ENCODE measurements around the gene SDHAF2. TPM values are rescaled to one million over a fixed set of nuclear protein-coding genes. Genes with fewer than 3 reads are reported as not detected.

The SDHAF2 gene
- total RNA-seq, 2 donors from 2014 or later: 41.4 to 45.4 TPM

- H3K9ac ChIP-seq (ENCODE audit: extremely low read depth, low read length, poor library complexity, severe bottlenecking): no peak overlapping the region
- peaks cover 4% of the 10 kb centered on the region for H3K4me1 Mint-ChIP-seq
- H3K4me3 Mint-ChIP-seq: no peak overlapping the region
- H3K36me3 ChIP-seq (ENCODE audit: control insufficient read depth, insufficient read depth, low read length): no peaks in the 10 kb centered on the region
- H3K36me3 Mint-ChIP-seq (ENCODE audit: low read depth): no peaks in the 10 kb centered on the region
- no peaks in the 10 kb centered on the region for H3K4me1 ChIP-seq (ENCODE audit: control insufficient read depth, insufficient read depth, low read length)
- H3K4me3 ChIP-seq (ENCODE audit: low read length): no peak overlapping the region
- no peaks in the 10 kb centered on the region for H3K9me3 Mint-ChIP-seq
- 86 to 100% methylated on average over 5 to 9 of the region's 9 CpGs for WGBS, 2 experiments (ENCODE audit: insufficient coverage in 1 of 2, insufficient read length in 1 of 2)
- TF ChIP-seq CTCF (conservative IDR thresholded peaks at IDR 0.05): no peak
- H3K9me3 ChIP-seq (ENCODE audit: control insufficient read depth, low read length): no peaks in the 10 kb centered on the region
- no peak overlapping the region for H3K27ac ChIP-seq (ENCODE audit: low read depth, low read length)
- no peak overlapping the region for H3K27ac Mint-ChIP-seq
- no peak for DNase-seq
- no peaks in the 10 kb centered on the region for H3K27me3 ChIP-seq (ENCODE audit: control insufficient read depth, insufficient read depth, low read length, poor library complexity, severe bottlenecking)
- H3K27me3 Mint-ChIP-seq (ENCODE audit: insufficient read depth): peaks cover under 1% of the 10 kb centered on the region
Observed at GRCh38 chr11:61494381-61494961, 64.5 kb downstream of the SDHAF2 start.

GRCh38 chr11:61495801-61496601 is 66.1 kb downstream of the SDHAF2 start:
- no peak overlapping the region for H3K4me3 ChIP-seq (ENCODE audit: low read length)
- no peak for TF ChIP-seq CTCF (conservative IDR thresholded peaks at IDR 0.05)
- no peaks in the 10 kb centered on the region for H3K9me3 ChIP-seq (ENCODE audit: control insufficient read depth, low read length)
- H3K27me3 ChIP-seq (ENCODE audit: control insufficient read depth, insufficient read depth, low read length, poor library complexity, severe bottlenecking): no peaks in the 10 kb centered on the region
- H3K36me3 ChIP-seq (ENCODE audit: control insufficient read depth, insufficient read depth, low read length): no peaks in the 10 kb centered on the region
- DNase-seq: no peak
- Mint-ChIP-seq H3K27ac (no peak overlapping the region), H3K27me3 (ENCODE audit: insufficient read depth) (peaks cover under 1% of the 10 kb centered on the region), H3K9me3 (no peaks in the 10 kb centered on the region), H3K36me3 (ENCODE audit: low read depth) (no peaks in the 10 kb centered on the region), H3K4me1 (no peaks in the 10 kb centered on the region), H3K4me3 (no peak overlapping the region)
- no peaks in the 10 kb centered on the region for H3K4me1 ChIP-seq (ENCODE audit: control insufficient read depth, insufficient read depth, low read length)
- peak overlapping the region; percentile 38 for H3K27ac ChIP-seq (ENCODE audit: low read depth, low read length)
- no peak overlapping the region for H3K9ac ChIP-seq (ENCODE audit: extremely low read depth, low read length, poor library complexity, severe bottlenecking)
- WGBS, 2 experiments (ENCODE audit: insufficient coverage in 1 of 2, insufficient read length in 1 of 2): 89 to 90% methylated on average over 19 to 26 of the region's 26 CpGs

Other genes with a start within 250 kb of the SDHAF2 start
- gene PGA3, start 226.6 kb upstream of the SDHAF2 start, total RNA-seq: not detected
- under 1 TPM in 1 of 2 donors, not detected in 1; 0.62 TPM for gene PGA4, start 207.8 kb upstream of the SDHAF2 start, total RNA-seq
- under 1 TPM; 0.75 to 0.93 TPM for gene PGA5, start 188.9 kb upstream of the SDHAF2 start, total RNA-seq
- gene VWCE, start 134.8 kb upstream of the SDHAF2 start, total RNA-seq: 10 to 100 TPM in 1 of 2 donors, 1 to 10 TPM in 1; 7.2 to 13.3 TPM
- gene DDB1, start 97.0 kb upstream of the SDHAF2 start, total RNA-seq: 100 to 1,000 TPM; 244 to 251 TPM
- 100 to 1,000 TPM in 1 of 2 donors, 10 to 100 TPM in 1; 93.7 to 116 TPM for gene TKFC, start 96.9 kb upstream of the SDHAF2 start, total RNA-seq
- 10 to 100 TPM; 17.3 to 22.8 TPM for gene CYB561A3, start 68.2 kb upstream of the SDHAF2 start, total RNA-seq
- 10 to 100 TPM; 26.5 to 29.3 TPM for gene TMEM138, start 67.8 kb upstream of the SDHAF2 start, total RNA-seq
- gene TMEM216, start 37.5 kb upstream of the SDHAF2 start, total RNA-seq: 10 to 100 TPM; 22.6 to 26.6 TPM
- 100 to 1,000 TPM; 108 to 117 TPM for gene CPSF7, start 149 bp upstream of the SDHAF2 start, total RNA-seq
- gene LRRC10B, start 78.6 kb downstream of the SDHAF2 start, total RNA-seq: under 1 TPM; 0.11 to 0.69 TPM
- gene SYT7, start 151.0 kb downstream of the SDHAF2 start, total RNA-seq: 1 to 10 TPM; 2.0 to 3.4 TPM

Data from endodermal cell (in vitro differentiated cells).